Activated CD4-positive, alpha-beta T cell treated with anti-CD3 and anti-CD28 coated beads, Interleukin-10, Interleukin-2, amounts not matched to agents 100 ng/mL and 50 ng/mL, durations not matched to agents 16 hours and 8 hours (primary cell): ENCODE data around the gene ADAMTS18.

Source experiments
- DNase-seq: peaks from one replicate; pipeline ENCODE4 v3.0.0-alpha.2; 2020

Gene ADAMTS18

DNA sequence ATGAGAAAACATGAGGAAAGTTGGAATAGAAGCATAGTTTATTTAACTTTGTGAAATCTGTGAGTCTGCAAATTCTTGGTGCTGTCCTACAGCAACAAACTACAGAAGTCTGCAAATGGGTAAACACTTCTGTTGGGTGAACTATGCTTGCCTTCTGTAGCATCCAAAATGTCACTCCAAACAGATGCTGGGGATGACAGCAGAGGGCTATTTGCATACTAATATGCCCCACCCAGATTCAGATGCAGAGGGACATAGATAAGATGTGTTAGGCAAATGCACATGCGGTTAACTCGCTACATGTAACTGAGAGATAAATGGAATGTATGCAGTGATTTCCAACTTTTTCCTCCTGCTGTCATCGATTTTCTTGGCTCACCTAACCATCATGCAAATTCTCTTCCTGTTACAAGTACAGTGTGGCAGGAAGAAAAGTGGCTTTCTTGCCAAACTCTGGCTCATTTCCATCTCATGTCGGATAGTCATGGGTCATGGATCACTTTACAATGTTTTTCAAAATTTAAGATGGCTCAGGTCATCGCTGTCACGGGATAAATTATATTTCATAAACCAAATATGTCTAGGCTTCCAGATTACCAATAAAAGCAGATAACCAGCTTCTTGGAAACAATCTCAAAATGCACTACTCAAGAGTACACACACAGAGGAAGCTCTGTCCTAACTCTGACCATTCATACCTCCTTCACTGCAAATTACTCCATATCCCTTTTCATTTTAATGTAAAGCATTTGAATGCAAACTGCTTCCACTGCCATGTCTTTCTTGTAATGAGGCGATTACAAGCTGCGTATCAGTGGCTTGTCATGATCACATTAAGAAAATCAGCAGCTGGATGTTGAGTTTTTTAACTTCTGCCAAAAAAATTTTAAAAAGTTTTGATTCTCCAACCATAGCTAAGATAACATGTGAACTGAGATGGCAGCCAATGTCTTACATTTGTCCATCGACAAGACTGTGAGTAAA is 47.7 kb downstream of the ADAMTS18 start:
- DNase-seq, result no peak

- DNase-seq, result no peak
Observed at GRCh38 chr16:77385481-77385880, 49.4 kb downstream of the ADAMTS18 start.

DNA sequence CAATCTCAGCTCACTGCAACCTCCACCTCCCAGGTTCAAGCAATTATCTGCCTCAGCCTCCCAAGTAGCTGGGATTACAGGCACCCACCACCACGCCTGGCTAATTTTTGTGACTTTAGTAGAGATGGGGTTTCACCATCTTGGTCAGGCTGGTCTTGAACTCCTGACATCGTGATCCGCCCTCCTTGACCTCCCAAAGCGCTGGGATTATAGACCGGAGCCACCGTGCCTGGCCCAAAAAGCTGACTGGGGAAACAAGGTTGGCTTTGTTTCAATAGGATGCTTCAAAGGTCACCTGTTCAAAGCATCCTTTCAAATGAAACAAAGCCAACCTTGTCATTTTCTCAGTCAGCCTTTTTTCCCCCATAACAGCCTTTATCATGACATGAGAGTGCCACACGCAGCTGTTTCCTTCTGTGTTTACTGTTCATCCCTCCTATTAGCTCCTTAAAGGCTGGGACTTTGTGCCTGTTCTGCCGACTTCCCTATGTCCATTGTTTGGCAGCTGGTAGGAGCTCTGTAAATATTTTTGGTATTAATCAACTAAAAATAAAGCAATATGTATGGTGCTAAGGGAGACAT is 51.1 kb downstream of the ADAMTS18 start:
- no peak for DNase-seq

GRCh38 chr16:77376358-77376757 is 58.5 kb downstream of the ADAMTS18 start:
- peak; percentile 43 for DNase-seq

GRCh38 chr16:77375396-77375795 is 59.4 kb downstream of the ADAMTS18 start:
- no peak for DNase-seq

GRCh38 chr16:77374384-77374783 is 60.5 kb downstream of the ADAMTS18 start:
- DNase-seq, result no peak

GRCh38 chr16:77373726-77374125 is 61.1 kb downstream of the ADAMTS18 start:
- no peak for DNase-seq

- DNase-seq, result no peak
Observed at GRCh38 chr16:77364770-77365169, 70.1 kb downstream of the ADAMTS18 start.

GRCh38 chr16:77359065-77359502 is 75.8 kb downstream of the ADAMTS18 start:
- no peak for DNase-seq

DNA sequence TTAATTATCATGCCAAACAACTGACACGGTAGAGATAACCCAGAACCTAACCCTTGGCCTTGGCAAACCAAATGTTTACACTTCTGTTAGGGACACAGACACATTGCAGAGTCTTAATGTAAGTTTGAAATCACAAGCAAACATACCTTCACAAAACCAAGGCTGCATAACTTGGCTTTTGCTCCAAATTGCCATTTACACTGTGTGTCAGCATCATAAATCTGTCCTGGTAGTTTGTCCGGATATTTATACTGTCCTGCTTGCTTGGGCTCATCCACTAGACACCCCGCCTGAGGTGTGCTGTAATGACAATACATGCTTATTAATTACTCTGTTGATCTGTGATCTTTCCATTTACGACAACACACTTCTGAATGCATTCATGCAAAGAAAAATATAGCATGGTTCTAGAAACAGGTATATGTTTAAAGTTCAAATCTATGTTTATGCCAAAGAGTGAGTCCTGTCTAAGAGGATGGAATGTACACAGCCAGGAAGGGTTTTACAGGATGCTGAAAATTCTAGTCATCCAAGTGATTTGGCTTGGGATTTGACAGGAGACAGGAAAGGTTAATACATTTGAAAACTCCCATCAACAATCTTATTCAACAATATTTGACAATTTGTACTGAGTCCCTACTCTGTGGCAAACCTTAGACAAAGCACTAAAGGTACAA is 81.1 kb downstream of the ADAMTS18 start:
- DNase-seq, result no peak

DNA sequence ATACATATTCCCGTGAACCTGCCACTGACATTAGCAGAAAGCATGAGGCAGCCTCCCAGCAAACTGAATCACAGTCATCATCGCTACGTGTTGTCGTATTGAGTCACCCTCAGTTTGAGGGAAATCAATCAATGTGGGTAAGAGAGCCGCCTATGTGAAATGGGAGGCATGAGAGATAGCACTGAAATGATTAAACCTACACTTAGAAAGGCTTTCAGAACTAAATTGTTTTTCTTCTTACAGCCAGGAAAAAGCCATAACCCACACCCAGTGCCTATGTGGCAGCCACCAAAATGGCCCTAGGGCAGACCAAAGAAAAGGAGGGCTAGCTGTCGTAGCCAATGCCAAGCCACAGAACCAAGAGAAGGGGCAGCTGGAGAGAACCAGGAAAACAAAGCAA is 90.5 kb downstream of the ADAMTS18 start:
- no peak for DNase-seq

DNA sequence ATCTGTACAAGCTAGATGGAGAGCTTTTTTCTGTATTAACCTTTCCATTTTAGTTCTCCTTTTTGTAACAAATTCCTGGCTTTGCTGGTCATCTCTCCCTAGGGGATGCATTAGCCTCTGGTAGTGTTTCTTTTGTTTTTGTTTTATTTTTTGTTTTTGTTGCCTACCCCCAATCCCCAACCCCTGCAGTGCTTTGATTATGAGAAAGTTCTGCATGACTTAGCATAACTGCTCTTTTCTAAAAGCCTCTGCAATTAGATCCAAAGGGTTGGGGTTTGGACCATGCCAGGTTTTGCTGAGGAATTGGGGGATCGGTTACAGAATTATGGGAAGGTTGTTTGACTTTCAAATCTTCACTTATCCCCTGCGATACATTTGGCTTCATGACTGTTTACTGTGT is 98.2 kb downstream of the ADAMTS18 start:
- DNase-seq, result no peak

DNA sequence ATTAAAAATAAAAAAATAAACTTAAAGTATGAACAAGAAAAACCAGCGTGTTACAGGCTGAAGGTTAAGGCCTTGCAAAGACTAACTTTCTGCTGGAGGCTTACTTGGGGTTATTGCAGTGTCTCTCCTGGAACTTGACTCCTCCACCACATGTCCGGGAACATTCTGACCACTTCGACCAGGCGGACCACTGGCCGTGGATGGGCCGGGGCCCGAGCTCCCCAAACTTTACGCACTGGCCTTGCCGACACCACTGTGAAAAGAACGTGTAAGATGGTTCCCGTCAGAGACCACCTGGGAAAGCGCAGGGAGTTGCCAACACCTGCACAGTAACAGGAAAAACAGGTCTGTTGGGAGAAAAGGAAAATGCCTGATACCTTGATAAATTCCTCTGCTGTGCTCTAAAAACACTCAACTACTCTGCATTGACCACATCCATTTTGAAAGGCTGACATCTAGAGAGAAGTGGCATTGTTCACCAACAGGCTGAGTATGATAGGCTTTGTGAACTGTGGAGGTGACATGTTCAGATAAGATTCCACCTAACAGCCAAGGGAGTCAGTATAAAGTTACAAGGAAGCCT is 99.1 kb downstream of the ADAMTS18 start:
- DNase-seq, result no peak

DNA sequence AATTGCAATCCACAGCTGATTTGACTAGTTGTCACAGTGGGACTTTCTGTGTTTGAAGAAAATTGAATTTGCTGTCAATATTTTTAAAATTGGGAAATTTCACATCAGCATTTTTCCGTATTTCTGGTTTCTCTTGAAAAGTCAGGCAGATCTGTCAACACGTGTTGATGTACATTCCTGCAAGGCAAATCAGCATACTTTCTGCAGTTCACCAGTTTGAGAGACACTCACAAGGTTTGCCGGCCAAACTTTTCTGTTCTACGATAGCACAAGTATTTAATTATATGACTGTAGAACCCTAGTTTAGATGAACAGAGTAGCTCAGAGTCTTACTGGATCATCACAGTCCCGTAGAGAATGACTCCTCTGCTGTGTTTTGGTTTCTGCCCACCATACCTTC is 102.0 kb downstream of the ADAMTS18 start:
- no peak for DNase-seq

DNA sequence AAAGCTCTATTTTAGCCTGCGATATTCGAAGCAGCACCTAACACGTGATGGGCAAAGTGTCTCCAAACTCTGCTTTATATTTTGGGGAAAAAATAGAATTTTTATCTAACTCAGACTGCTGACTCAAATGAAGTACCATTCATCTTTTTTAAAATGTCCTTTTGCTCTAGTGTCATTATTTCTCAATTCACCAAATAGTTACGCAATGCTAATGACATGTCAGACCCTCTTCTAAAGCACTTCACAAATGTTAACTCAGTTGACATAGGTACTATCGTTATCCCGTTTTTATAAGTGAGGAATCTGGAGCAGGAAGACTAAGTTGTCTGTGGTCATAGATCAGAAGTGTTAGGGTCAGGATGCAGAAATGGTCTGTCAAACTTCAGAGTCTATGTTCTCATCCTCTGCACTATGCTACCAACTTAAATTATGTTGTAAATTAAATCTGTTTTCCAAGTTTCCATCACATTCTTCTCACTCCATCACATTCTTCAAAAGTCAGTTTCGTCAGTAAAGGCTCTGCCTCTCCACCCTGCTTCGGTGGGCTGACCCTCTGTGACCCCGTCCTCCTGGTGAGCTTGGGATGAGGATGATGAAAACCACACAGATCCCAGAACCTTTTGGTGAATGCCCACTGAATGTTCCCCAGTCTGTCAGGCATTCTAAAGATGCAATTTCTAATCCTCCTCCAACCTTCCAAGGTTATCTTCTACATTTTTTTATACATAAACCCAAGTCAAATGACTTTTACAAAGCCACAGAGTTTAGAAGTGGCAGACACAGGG is 102.8 kb downstream of the ADAMTS18 start:
- no peak for DNase-seq

DNA sequence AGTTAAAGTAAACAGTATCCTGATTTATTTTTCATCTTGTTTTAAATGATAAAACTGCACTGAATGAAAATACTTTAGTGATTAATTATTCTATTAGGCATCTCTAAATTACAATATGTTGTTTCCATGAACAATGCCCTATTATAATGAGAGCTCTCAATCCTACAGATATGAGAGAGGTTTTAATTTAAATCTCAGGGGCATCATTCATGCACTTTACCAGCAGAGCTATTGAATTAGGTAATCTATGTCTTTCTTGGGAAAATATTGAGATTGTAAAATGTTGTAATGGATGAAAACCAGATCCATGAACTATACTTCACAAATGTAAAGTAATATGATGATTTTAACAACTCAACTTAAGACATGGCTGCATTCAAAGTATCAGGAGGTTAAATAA is 103.8 kb downstream of the ADAMTS18 start:
- DNase-seq, result no peak

GRCh38 chr16:77330332-77331042 is 104.3 kb downstream of the ADAMTS18 start:
- peak; percentile 65 for DNase-seq

DNA sequence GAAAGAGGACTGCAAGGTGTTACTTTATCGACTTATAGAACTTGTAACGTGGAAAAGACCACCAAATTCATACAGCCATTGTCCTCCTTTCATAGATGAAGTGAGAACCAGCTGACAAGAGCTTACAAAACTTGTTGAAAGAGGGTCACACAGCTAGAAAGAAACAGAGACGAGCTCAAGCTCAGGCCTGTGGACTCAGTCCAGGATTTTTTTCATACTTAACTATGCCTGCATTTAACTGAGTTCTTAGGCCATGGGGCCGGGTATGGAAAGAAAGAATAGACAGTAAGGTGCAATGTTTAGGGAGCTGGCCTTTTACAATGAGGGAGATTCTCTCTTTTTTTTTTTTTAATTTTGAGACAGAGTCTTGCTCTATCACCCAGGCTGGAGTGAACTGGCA is 106.1 kb downstream of the ADAMTS18 start:
- DNase-seq, result no peak

DNA sequence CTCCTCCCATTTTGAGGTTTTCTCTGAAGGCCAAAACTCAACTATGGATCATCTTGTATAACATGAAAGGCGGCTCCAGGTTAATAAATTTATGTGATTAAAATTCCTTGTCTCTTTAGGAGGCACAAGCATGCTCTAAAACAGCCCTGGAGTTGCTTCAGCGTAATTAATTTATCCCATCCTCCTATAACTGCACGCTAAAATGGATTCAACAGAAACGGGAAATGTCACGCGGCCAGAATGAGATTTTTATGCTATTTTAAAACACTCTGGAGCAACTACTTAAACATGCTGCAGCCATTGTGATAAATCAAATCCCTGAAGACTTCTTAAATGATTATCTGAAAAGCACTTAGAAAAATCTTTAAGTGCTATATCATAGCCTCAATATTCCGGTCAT is 106.6 kb downstream of the ADAMTS18 start:
- DNase-seq, result peak; percentile 9

GRCh38 chr16:77327717-77328116 is 107.1 kb downstream of the ADAMTS18 start:
- DNase-seq, result peak; percentile 72

DNA sequence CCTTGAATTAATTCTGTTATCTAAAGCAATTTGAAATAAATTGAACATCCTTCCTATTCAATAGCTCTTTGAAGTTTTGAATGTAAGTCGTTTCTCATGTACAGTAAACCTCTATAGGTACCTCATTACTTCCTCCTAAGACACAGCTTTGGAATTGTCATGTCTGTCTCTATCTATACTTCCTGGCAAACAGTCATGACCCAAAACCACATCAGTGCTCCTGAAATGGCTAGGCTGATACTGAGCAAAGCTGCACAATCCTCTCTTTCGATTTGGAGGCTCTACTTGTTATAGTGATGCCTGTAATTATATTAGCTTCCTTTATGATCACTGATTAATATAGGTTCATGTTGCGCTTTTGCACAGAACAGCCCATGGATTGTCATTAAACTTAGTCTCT is 110.1 kb downstream of the ADAMTS18 start:
- peak; percentile 59 for DNase-seq

DNA sequence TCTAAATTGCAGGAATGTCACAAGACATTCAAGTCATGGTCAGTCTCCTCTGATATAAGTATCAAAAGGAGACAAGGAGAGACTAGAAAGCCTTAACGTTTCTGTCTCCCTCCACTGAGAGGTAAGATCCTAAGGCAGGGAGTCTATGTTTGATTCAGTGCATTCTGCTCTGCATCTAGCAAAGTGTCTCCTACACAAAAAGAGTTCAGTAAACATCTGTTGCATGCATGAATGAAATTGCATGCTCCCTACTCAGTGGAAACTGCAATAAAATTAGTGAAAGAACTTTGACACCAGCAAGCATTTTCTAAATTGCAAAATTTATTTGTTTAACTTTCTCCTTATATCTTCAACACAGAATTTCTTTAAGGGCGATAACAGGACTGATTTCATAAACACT is 111.1 kb downstream of the ADAMTS18 start:
- no peak for DNase-seq
